Subcutaneous abdominal adipose tissue (tissue), 5 donors: ENCODE measurements around the gene KRT9.
"Not testable (repeated sequence)": the region's sequence is repeated elsewhere in the genome, so short reads cannot be mapped to it uniquely, and the experiment has no call there.

Experiments used
- H3K27ac ChIP-seq: one replicate; pipeline ENCODE4 v1.7.0; 2013; ENCODE audit warnings: low read depth, mild to moderate bottlenecking, inconsistent platforms, low read length, moderate library complexity
- H3K27me3 ChIP-seq, 5 donors: one replicate each; pipeline ENCODE4 v1.7.0; 2013; ENCODE audit warnings: low read length in 5 of 5, inconsistent platforms in 1 of 5; ENCODE audit not compliant: control insufficient read depth in 5 of 5, insufficient read depth in 4 of 5
- H3K36me3 ChIP-seq, 5 donors: one replicate each; pipeline ENCODE4 v1.7.0; 2013; ENCODE audit warnings: low read length in 5 of 5; ENCODE audit not compliant: control insufficient read depth in 5 of 5, insufficient read depth in 5 of 5
- H3K4me1 ChIP-seq, 5 donors: one replicate each; pipeline ENCODE4 v1.7.0; 2013; ENCODE audit warnings: low read length in 5 of 5, mild to moderate bottlenecking in 3 of 5, moderate library complexity in 1 of 5; ENCODE audit not compliant: control insufficient read depth in 5 of 5, insufficient read depth in 5 of 5
- H3K4me3 ChIP-seq, 5 donors: one replicate each; pipeline ENCODE4 v1.7.0; 2013; ENCODE audit warnings: low read length in 5 of 5, low read depth in 1 of 5
- H3K9ac ChIP-seq, 5 donors: one replicate each; pipeline ENCODE4 v1.7.0; 2013; ENCODE audit warnings: low read length in 5 of 5, mild to moderate bottlenecking in 4 of 5, moderate library complexity in 3 of 5
- H3K9me3 ChIP-seq, 5 donors: one replicate each; pipeline ENCODE4 v1.7.0; 2013; ENCODE audit warnings: low read length in 5 of 5; ENCODE audit not compliant: control insufficient read depth in 5 of 5
- donor health status: healthy.
- donor health status: healthy.
- donor health status: healthy.
- donor health status: healthy.
- donor health status: healthy.

Gene KRT9, protein sequence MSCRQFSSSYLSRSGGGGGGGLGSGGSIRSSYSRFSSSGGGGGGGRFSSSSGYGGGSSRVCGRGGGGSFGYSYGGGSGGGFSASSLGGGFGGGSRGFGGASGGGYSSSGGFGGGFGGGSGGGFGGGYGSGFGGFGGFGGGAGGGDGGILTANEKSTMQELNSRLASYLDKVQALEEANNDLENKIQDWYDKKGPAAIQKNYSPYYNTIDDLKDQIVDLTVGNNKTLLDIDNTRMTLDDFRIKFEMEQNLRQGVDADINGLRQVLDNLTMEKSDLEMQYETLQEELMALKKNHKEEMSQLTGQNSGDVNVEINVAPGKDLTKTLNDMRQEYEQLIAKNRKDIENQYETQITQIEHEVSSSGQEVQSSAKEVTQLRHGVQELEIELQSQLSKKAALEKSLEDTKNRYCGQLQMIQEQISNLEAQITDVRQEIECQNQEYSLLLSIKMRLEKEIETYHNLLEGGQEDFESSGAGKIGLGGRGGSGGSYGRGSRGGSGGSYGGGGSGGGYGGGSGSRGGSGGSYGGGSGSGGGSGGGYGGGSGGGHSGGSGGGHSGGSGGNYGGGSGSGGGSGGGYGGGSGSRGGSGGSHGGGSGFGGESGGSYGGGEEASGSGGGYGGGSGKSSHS

DNA sequence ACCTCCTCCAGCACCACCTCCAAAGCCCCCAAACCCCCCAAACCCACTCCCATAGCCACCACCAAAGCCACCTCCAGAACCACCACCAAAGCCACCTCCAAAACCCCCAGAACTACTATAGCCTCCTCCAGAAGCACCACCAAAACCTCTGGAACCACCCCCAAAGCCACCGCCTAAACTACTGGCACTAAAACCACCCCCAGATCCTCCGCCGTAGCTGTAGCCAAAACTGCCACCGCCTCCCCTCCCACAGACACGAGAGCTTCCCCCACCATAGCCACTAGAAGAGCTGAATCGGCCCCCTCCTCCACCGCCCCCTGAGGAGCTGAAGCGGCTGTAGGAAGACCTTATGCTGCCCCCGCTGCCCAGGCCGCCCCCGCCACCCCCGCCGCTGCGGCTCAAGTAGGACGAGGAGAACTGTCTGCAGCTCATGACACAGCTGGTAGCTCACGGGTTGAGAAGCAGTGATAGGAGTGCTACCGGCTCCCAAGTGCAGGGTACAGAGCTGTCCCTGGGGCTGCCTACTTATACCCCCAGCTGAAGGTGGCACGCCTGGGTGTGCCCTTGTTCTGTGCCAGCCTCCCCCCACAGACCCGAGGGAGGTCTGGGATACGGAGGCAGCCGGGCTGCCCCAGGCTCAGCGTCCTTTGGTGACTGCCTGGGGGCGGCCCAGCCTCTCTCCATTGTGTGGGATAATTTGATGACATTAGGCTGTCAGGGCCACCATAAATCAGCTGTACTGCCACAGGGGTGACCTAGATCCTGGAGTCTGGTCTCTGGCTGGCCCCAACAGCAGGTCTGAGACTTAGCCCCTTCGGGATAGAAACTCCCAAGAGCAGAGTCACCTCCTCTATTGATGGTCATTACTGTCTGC is at the start of gene KRT9:
Gene KRT9, minus strand, starts transcription at position 499 of the 874 bp plus-strand sequence. Its CDS starts 67 bp downstream, at position 432.
- Histone ChIP-seq H3K27me3 (peaks cover 0 to 15% (median 11%) of the 10 kb centered on the region in 5 donors), H3K4me3 (no peak within 1 kb of the TSS), H3K9ac (no peak within 1 kb of the TSS), H3K9me3 (peaks cover 0 to 6% (median 0%) of the 10 kb centered on the region in 5 donors), H3K36me3 (no peaks in the 10 kb centered on the region), H3K4me1 (no peaks in the 10 kb centered on the region), H3K27ac (no peak within 1 kb of the TSS)

DNA sequence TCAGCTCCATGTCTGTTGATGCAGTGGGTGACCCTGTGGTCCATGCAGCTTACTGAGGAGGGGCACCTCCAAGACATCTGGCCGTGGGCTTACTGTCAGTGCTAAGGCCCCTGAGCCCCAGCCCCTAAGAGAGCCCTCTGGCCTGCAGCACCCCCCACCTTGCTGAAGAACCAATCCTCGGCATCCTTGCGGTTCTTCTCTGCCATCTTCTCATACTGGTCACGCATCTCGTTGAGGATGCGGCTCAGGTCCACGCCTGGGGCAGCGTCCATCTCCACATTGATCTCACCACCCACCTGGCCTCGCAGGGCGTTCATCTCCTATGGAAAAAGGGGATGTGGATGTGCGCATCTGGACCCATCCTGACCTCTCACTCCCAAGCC is 49.6 kb upstream of the KRT9 start:
- H3K9me3 ChIP-seq, H3K36me3 ChIP-seq, H3K4me1 ChIP-seq, H3K27ac ChIP-seq, H3K9ac ChIP-seq, H3K4me3 ChIP-seq: not testable (repeated sequence)
- H3K27me3 ChIP-seq: peaks cover 0 to 14% (median 7%) of the 10 kb centered on the region in 5 donors

DNA sequence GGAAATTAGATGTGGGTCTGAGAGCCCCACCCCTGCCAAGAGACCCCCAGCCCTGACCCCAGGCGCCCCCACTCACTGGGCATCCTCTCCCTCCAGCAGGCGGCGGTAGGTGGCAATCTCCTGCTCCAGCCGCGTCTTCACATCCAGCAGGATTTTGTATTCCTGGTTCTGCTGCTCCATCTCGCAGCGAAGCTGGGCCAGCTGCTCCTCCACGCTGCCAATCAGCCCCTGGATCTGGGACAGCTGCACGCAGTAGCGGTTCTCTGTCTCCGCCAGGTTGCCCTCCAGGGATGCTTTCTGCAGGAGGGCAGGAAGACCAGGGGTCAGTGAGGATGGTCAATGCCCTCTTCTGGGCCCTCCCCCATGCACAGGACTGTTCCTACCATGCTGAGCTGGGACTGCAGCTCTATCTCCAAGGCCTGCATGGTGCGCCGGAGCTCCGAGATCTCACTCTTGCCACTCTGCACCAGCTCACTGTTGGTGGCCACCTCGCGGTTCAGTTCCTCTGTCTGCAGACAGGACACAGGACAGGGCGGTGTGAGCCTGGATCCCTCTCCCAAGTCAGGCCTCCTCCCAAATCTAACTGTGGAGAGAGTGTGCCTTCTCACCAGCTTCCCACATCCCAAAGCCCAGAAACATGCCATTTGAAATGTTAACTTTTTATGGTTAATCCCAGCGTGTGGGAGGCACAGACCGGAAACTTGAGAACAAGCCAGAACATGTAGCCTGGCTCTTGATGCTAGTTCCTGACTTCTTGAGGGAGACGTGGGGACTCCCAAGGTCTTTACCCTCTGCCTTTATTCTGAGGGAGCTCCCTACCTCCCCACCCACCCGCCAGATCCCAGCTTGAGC is 49.0 kb upstream of the KRT9 start:
- Histone ChIP-seq H3K4me3 (no peak overlapping the region), H3K27me3 (peaks cover 0 to 18% (median 7%) of the 10 kb centered on the region in 5 donors), H3K9me3 (no peaks in the 10 kb centered on the region), H3K36me3 (no peaks in the 10 kb centered on the region), H3K4me1 (no peaks in the 10 kb centered on the region), H3K9ac (no peak overlapping the region), H3K27ac (no peak overlapping the region)

DNA sequence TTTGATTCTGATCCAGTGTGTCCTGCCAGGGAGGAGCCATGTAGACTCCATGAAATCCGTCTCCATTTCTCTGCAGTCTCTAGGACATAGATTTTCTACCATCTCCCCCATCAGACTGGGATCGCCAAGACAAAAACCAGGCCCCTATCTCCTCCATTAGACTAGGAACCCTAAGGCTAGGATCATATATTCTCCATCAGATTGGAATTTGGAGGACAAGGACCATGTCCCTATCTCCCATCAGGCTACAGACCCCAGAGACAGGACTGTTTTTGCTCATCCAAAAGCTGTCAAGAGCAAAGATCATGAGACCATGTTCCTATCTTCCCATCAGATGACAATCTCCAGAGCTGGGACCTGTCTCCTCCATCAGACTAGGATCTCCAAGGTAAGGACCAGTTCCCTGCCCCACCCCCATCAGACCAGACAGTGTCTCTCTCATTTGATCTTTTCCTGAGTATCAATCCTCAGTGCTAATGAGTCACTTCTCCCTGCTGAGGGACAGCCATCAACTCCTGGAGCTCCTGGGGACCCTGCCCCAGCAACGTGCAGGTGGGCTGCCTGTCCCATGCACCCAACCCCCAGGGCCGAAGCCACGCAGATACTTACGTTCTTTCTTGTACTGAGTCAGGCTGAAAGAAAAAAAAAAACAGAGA is 48.2 kb upstream of the KRT9 start:
- H3K36me3 ChIP-seq, H3K4me1 ChIP-seq, H3K4me3 ChIP-seq, H3K9ac ChIP-seq, H3K9me3 ChIP-seq, H3K27ac ChIP-seq: not testable (repeated sequence)
- H3K27me3 ChIP-seq: peaks cover 0 to 18% (median 7%) of the 10 kb centered on the region in 5 donors

DNA sequence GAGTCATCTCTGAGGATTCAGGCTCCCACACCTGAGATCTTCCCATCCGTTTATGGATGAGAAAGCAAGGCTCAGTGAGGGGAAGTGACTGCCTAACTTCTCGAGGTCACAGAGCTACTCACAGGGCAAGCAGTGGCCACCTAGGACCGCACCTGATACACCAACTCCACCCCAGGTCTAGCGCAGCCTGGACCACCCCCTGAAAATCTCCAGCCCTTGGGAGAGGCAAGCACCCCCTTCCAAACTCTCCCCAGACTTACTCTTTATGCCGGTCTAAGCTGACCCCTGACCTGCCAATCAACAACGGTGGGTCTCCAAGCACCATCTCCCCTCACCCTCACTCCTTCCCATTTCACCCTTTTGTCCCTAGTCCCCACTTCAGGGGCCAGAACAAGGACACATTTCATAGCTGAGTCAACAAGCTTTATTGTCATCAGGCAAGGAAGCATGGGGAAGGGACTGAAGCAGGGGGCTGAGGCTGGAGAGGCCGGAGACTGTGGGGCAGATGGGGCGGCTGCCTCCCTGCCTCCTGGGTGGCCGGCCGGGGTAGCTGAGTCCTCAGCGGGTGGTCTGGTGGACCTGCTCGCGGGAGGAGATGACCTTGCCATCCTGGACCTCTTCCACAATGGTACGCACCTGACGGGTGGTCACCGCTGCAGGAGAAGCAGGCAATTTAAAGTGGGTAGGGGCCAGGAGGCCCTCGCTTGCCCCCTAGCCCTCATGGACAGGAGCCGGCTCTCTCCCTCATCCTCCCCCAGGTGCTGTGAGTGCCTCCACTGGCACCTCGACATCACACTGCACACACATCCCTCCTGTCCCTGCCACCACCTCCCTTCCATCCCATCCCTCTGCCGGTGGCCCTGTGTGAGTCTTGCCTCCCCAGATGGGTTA is 47.4 kb upstream of the KRT9 start:
- Histone ChIP-seq H3K27me3 (peaks cover 0 to 18% (median 8%) of the 10 kb centered on the region in 5 donors), H3K4me3 (no peak overlapping the region), H3K9me3 (no peaks in the 10 kb centered on the region), H3K36me3 (no peaks in the 10 kb centered on the region), H3K4me1 (no peaks in the 10 kb centered on the region), H3K9ac (no peak overlapping the region), H3K27ac (no peak overlapping the region)

DNA sequence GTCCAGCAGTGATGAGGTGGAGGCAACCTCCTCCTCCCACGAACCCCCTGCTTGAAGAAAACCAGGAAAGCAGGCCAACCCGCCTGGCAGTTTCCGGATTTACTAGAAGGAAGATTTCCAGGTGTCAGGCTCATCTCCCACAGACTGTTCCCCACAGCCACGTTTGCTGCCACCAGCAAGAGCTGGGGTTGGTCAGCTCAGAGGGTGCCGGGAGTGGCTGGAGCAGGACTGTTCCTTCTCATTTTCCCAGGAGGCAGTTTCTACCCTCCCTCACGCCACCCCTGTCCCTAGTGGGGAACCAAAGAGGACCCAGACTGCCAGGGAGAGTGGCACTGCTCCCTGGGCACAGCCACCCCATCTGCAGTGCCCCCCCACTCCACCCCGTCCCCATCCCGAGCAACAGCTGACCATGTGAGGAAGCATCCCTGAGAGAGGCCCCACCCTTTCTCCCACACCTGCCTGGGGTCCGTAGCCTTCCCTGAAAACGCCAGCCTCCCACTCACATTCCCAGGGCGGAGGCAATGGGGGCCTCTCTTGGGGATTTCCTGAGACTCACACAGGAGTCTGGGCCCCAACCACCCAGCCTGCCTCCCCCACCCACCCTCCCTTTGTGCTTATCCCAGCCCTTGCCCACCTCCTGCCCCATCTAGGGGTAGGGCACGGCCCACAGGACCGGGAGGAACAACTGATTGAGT is 46.6 kb upstream of the KRT9 start:
- Histone ChIP-seq H3K27ac (no peak overlapping the region), H3K36me3 (no peaks in the 10 kb centered on the region), H3K4me1 (no peaks in the 10 kb centered on the region), H3K4me3 (no peak overlapping the region), H3K27me3 (peaks cover 0 to 18% (median 10%) of the 10 kb centered on the region in 5 donors), H3K9ac (no peak overlapping the region), H3K9me3 (no peaks in the 10 kb centered on the region)

DNA sequence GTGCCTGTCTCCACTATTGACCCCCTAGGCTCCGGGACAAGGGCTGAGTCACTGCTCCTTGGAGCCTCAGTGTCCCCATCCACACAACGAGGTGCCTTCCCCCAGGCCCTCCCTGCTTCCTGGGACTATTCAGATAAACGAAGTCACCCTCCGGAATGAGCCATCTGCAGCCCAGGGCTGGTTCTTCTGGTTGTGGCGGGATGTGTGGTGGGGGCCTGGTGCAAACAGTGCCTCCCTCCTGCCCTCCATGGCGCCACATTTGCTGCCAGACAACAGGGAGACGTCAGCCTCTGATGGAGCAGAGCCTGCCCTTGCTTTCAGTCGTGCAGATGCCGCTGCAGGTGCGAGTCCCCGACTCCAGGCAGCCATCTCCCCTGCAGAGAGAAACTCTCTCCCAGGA is 45.8 kb upstream of the KRT9 start:
- no peak overlapping the region for H3K27ac ChIP-seq
- H3K9ac ChIP-seq: no peak overlapping the region
- no peaks in the 10 kb centered on the region for H3K9me3 ChIP-seq
- no peaks in the 10 kb centered on the region for H3K36me3 ChIP-seq
- peaks cover 0 to 2% (median 0%) of the 10 kb centered on the region in 5 donors for H3K4me1 ChIP-seq
- H3K27me3 ChIP-seq: peaks cover 0 to 18% (median 10%) of the 10 kb centered on the region in 5 donors
- no peak overlapping the region for H3K4me3 ChIP-seq

DNA sequence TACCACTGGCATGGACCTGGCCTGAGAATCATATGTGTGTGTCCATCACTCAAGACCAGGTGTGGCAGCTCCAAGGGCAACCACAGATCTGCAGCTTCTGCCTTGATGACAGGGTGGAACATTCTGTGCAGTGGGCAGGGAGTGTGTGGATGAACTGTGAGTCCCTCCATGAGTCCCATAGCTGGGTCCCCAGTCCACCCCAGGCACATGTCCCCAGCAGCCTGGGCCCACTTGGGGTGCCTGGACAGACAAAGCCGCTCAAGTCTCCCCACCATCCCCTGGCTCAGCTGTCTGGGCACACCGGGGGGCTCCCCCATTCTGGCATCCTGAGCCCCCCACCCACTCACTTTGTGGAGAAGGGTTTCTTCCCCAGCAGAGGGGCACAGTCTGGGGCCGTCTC is 45.3 kb upstream of the KRT9 start:
- Histone ChIP-seq H3K9me3 (no peaks in the 10 kb centered on the region), H3K4me3 (no peak overlapping the region), H3K4me1 (peaks cover 0 to 3% (median 0%) of the 10 kb centered on the region in 5 donors), H3K36me3 (no peaks in the 10 kb centered on the region), H3K27ac (no peak overlapping the region), H3K27me3 (peaks cover 0 to 18% (median 10%) of the 10 kb centered on the region in 5 donors), H3K9ac (no peak overlapping the region)
